ENCODE measurements around the gene APBB3.

GRCh38 chr5:140576776-140577201, 12.4 kb upstream of the APBB3 start:
- TF ChIP-seq EP300 (conservative IDR thresholded peaks at IDR 0.05; ENCODE audit: poor library complexity, severe bottlenecking) (no peak), TAF1 (IDR thresholded peaks at IDR 0.05; ENCODE audit: low read depth) (no peak)
- TF ChIP-seq, protein P1, sequence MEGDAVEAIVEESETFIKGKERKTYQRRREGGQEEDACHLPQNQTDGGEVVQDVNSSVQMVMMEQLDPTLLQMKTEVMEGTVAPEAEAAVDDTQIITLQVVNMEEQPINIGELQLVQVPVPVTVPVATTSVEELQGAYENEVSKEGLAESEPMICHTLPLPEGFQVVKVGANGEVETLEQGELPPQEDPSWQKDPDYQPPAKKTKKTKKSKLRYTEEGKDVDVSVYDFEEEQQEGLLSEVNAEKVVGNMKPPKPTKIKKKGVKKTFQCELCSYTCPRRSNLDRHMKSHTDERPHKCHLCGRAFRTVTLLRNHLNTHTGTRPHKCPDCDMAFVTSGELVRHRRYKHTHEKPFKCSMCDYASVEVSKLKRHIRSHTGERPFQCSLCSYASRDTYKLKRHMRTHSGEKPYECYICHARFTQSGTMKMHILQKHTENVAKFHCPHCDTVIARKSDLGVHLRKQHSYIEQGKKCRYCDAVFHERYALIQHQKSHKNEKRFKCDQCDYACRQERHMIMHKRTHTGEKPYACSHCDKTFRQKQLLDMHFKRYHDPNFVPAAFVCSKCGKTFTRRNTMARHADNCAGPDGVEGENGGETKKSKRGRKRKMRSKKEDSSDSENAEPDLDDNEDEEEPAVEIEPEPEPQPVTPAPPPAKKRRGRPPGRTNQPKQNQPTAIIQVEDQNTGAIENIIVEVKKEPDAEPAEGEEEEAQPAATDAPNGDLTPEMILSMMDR (IDR thresholded peaks at IDR 0.05; ENCODE audit: poor library complexity, severe bottlenecking), result no peak

Data from neural cell (in vitro differentiated cells).